Measurements from ENCODE around the gene AQP2.

AQP2 gene

DNA sequence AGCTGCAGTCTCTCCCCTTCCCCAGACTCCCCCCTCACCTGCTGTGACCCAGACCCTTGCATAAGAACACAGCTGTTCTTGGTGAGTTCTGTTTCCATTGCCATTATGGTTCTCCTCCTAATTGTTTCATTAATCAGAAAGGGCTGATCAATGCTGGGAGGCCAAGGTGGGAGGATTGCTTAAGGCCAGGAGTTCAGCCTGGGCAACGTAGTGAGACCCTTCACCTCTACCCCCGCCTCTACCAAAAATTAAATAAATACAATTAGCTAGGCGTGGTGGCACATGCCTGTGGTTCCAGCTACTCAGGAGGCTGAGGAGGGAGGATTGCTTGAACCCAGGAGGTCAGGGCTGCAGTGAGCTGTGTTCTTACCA, 29.6 kb upstream of the AQP2 start:
- no peak for DNase-seq

DNA sequence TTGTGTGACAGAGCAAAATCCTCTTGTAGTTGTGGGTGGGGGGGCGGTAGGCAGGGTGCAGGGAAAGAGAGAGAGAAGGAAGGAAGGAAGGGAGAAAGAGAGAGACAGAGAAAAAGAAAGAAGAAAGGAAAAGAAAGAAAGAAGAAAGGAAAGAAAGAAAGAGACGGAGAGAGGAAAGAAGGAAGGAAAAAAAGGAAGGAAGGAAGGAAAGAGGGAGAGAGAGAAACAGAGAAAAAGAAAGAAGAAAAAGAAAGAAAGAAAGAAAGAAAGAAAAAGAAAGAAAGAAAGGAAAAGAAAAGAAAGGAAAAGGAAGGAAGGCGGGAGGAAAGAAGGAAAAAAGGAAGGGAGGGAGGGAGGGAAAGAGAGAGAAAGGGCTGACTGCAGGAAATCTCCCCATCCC, 29.2 kb upstream of the AQP2 start:
- DNase-seq = no peak

GRCh38 chr12:49921936-49922335, 28.6 kb upstream of the AQP2 start:
- DNase-seq = no peak

DNA sequence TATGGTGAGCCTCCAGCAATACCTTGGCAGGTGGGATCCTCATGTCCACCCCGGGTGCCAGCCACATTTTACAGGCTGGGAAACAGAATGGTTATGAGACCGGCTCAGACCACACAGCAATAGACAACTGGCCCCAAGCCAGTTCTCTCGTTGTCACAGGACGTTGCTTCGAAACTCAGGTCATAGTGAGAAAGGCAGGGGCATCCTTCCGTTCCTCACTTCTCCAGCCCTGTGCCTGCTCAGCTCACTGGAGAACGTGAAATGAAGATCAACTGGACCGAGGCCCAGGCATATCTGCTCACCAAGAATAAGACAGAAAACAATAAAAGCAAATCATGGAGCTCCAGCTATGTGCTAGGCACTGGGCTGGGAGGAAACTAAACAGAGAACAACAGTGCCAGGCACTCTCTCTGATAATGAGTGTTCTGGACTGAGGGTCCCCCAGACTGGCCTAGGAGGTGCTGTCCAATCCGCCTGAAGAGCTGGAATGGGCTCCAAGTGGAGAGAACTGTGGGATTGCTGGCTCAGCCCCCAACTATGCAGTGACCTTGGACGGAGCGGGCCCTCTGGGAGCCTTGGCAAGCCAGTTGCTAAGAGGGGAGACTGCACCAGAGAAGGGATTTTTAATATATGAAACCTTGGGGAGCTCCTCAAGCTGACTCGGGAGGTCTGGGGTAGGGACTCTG, 28.0 kb upstream of the AQP2 start:
- DNase-seq = no peak

GRCh38 chr12:49923035-49923644, 27.4 kb upstream of the AQP2 start:
- no peak for DNase-seq

DNA sequence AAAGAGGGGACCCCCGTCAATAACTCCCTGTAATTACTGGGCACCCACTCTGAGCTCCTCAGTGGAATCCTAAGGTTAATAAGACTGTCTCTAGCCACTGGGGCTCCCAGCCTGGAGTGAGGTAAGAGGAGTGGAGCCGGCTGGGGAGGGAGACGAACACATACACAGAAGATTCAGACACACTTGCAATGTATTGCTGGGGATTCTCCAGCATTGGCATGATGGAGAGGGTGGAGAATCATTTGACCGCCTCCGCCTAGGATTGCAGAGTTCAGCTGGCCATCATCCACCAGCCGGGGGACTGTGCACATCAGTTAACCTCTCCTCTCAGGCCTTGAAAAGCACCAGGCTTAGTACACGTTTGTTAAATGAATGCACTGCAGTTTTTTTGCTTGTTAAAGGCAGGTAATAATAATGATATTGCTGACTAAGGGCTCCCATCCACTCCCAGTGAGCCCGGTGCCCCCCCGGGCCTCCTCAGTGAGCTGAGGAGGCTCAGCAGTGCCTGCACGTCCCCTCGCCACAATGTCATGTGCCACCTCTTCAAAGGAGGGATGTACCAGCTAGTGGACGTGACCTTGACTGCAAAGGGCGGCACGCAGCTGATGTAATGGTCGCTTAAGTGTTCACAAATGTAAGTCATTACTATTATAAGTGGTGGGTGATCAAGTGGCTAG, 26.5 kb upstream of the AQP2 start:
- no peak for DNase-seq

DNA sequence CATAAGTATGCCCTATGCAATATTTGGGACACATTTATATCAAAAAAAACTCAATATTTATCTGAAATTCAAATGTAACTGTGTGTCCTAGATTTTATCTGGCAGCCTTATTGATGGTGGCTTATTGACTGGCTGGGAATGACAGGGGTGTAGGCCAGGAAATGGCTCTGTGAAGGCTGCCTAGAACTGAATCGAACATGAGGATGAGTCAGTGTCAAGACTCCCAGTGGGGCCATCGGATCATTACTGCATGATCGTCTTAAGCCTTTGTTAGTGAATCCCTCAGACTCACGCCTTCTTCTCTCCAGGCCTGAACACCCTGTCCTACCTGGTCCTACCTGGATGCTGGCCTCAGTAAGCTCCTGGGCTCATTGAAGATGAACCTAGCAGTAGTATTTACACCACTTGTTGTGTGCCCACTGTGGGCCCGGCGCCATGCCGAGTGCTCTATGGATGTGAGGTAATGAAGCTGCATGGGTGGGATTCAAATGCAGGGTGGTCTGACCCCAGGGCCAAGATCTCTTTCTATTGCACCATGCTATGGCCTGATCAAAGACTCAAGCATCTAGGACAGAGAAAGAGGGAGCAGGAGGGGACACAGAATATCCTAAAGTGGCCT, 25.8 kb upstream of the AQP2 start:
- DNase-seq = no peak

DNA sequence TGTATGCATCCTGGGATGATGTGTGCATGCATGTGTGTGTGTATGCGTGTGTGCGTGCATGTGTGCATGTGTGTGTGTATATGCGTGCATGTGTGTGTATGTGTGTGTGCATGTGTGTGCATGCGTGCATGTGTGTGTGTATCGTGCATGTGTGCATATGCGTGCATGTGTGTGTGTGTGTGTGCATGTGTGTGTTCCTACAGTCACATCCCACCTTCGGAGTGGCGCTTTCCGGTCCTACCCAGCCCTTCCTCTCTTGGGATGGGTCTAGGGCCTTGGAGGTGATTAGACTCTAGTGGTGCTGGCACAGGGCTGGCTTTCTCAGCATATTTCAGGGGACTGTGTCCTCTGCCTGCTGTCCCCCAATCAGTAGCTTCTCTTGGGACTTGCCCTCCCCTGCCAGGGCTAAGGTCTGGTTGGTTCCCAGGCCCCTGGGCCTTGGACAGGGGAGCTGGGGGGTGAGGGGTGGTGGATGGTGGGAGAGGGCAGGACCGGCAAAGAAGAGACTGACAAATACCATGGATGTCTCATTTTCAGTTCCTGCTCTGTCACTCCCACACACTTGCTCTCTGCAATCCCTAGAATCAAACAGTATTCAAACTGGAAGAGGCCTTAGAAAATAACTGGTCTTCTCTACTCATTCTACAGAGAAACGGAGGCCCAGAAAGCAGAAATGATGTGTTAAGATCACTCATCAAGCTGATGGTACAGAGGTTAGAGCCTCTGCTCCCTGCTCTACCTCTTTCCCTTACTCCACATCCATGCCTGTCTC, 24.9 kb upstream of the AQP2 start:
- DNase-seq = no peak

DNA sequence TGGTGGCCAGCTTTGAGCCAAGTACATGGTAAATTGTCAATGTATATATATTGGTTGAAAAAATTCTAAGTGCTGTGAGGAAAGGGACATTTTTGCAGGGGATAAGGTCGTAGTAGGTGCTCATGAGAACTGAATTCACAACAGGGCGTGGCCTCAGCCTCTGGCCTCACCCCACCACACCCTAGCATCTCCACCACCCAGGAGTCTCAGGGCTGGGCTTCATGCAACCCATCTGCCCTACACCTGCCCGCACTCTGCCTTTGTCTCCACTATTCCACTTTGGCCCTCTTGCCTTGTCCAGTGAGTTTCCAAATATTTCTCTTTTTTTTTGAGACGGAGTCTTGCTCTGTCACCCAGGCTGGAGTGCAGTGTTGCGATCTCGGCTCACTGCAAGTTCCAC, 22.1 kb upstream of the AQP2 start:
- no peak for DNase-seq

DNA sequence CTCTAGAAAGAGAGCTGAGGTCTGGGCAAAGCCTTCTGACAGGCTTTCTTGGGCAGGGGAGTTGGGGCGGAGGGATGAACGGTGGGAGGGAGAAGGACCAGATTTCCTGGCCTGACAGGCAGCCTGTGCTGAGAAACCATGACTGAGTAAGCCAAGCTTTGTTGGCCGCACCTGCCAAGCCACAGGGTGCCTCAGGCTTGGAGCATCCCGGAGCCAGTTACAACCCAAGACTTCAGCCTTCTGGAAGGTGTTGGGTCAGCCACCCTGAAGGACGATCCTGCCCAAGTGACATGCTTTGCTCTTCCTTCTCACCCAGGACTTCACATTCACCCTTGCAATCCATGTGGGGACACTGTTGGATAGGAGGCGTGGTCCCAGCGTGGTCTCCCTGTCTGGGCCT, 21.0 kb upstream of the AQP2 start:
- no peak for DNase-seq

- no peak for DNase-seq
These were observed 19.8 kb upstream of the AQP2 start for GRCh38 chr12:49930515-49931288.

- DNase-seq = no peak
These were observed 18.5 kb upstream of the AQP2 start for GRCh38 chr12:49932023-49932422.

DNA sequence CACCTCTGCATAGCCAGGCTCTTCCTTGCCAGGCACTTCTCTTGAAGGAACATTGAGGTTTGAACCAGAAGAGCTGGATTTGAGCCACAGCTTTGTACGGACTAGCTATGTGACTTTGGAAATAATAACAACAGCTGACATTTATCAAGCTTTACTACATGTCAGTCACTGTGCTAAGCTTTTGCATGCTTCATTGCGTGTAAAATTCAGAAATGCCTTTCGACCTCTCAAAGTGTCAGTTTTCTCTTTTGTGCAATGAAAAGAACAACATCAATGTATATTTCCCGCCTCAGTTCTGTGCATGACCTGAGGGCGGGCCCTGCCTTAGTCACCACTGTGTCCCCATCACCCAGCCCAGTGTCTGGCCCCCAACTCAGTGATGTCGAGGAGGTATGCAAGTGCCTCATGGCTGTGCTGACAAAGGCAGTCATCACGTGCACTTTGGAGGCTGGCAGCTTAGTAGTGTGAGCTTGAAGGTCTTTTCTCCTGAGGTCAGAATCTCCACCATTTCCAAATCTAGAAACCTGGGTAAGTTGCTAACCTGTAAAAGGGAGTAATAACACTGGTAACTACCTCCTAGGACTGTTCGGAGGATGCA, 17.9 kb upstream of the AQP2 start:
- DNase-seq = no peak

DNA sequence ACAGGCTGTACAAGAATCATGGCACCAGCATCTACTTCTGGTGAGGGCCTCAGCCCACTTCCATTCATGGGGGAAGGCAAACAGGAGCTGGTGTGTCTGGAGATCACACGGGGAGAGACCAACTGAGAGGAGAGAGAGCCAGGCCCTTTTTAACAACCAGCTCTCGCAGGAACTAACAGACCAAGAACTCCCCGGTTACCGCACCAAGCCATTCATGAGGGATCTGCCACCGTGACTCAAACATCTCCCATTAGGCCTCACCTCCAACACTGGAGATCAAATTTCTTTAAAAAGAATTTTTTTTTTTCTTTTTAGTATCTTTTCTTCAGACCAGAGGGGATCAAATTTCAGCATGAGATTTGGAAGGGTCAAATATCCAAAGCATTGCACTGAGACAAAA, 16.7 kb upstream of the AQP2 start:
- no peak for DNase-seq

DNA sequence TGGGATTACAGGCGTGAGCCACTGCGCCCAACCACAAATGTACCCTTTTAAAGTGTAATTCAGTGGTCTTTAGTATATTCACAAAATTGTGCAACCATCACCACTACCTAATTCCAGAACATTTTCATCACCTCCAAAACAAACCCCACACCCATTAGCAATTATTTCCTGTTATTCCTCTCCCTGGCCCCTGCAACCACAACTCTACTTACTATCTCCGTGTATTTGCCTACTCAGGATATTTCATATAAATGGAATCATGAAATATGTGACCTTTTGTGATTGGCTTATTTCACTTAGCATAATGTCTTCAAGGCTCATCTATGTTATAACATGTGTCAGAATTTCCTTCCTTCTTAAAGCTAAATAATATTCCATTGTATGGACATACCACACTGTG, 16.0 kb upstream of the AQP2 start:
- DNase-seq = no peak

DNA sequence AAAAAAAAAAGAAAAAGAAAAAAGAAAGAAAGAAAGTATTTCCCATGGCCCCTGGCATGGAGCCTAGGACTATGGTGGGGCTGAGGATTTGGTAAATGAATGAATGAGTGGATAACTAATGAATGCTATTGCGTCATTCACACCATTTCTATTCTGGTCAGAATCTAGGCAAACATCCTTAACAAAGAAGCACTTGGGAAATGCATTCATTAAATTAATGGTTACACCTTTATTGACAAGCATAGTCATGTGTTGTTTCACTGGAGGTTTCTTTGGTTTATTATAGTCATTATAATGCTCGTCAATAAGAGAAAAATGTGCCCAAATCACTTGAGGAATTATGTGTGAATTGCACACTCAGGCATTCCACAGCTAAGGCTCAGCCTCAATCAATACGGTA, 13.6 kb upstream of the AQP2 start:
- no peak for DNase-seq

GRCh38 chr12:49937639-49938300, 12.8 kb upstream of the AQP2 start:
- no peak for DNase-seq

GRCh38 chr12:49939307-49939706, 11.2 kb upstream of the AQP2 start:
- DNase-seq = no peak

DNA sequence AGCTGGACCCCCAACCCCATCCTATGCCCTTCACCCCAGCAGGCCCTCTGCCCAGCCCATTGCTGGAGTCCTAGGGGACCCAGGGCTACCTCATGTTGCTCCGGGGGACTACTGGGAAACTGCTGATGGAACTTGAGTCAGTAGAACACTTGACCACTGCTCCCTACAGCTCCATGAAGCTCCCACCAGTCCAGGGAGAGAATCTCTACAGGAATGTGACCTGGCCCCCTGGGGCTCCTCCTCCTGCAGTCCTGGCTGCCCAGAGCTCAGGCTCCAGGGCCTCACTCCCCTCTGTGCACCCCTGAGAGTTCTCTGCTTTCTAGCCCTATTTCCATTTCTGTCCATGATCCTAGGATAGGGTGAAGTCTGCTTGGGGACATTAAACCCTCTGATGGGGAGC, 10.8 kb upstream of the AQP2 start:
- DNase-seq = no peak

- no peak for DNase-seq
These were observed 8.7 kb upstream of the AQP2 start for GRCh38 chr12:49941556-49942511.
